ENCODE results near the gene EMP2.
"Not testable (repeated sequence)": the region's sequence is repeated elsewhere in the genome, so short reads cannot be mapped to it uniquely, and the experiment has no call there.

The EMP2 gene

DNA sequence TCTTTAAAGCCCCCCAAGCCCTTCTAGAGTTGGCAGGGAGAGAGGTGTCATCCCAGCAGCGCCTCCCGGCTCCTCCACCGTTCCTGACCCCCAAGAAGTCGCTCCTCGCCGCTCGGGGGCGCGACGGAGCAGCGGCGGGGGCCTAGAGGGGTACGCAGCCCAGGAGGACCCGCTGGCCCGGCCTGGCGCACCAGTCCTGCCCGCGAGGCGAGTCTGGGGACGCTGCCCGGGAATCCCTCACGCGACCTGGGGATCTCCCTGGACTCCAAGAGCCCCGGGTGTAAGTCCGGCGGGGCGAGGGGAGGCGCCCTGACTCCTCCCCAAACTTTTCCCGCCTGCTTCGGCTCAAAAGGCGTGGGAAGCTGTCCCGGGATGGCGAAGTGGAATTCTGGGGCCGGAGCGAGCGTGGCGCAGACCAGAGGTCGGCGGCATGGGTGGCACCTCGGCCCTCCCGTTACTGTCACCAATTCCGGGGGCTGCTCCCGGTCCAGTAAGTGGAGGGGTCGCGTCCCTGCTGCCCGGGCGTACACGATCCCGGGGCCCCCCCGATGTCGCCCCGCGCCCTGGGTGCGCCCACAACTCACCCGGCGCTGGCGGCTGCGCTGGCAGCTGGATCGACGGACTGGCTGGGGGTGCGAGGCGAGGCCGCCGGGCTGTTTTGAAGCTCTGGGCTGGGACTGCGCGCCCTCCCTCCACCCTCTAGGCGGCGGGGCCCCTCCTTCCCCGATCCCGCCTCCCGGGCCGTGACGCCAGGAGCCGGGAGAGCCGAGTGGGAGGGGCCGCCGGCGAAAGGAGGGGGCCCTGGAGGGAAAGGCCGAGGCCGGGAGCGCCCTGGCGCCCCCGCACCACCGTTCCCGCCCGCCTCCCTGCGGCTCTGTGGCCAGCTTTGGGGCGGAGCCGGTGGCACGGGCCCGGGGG, at the start of gene EMP2:
Gene EMP2 (minus strand): TSS at position 634 of the 918 bp plus-strand sequence. CDS start 32,981 bp downstream, outside the sequence.
- DNase-seq (ENCODE audit: low read depth in 2 of 2) = no peak

DNA sequence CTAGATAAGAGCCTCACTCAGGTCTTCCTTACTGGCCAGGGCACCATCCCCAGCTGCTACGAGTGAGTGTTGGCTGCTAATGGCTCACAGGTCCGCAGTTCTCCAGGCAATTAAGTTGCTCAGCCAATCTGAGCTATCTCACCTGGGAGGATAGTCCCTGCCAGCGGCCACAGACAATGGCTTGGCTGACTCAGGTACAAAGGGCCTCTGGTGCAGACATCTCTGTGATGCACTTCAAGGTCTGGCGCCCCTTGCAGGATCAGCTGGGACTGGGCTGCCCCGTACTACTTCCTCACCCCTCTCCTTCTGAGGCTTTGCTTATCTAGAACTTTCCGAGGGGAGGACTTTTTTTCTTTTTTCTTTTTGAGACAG, 49.2 kb upstream of the EMP2 start:
- no peak for DNase-seq (ENCODE audit: low read depth in 2 of 2)

DNA sequence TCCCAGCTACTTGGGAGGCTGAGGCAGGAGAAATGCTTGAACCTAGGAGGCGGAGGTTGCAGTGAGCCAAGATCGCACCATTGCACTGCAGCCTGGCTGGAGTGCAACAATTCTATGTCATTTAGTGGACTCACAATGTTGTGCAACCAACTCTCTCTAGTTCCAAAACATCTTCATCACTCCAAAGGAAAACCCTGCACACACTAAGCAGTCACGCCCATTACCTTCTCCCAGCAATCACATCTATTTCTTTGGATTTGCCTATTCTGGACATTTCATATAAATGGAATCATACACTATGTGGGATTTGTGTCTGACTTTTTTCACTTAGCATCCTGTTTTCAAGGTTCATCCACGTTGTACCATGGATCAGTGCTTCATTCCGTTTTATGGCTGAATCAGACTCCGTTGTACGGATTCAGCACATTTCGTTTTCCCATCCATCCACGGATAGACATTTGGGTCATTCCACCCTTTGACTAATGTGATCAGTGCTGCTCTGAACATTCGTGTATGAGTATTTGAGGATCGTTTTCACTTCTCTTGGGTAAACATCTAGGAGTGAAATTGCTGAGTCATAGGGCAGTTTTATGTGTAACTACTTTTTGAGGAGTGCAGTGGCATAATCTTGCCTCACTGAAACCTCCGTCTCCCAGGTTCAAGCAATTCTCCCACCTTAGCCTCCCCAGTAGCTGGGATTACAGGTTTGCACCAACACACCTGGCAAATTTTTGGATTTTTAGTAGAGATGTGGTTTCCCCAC, 45.4 kb upstream of the EMP2 start:
- DNase-seq (ENCODE audit: low read depth in 2 of 2) = no peak

DNA sequence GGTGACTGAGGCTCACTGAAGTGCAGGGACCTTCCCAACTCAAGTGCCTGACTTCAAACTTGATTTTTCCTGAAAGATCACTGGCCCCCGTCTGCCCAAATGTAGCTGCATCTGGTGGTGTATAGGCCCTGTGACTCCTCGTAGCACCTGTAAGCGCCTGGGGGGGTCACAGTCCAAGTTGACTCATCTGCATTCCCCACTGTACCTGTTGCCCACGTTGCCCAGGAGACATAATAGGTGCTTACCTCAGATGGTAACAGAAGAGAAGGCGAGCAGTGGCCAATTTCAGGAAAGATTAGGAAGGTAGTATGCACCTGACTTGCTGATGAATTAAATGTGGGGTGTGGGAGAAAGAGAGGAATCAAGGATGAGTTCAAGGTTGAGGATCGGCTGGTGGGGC, 44.1 kb upstream of the EMP2 start:
- DNase-seq (ENCODE audit: low read depth in 2 of 2) = no peak

DNA sequence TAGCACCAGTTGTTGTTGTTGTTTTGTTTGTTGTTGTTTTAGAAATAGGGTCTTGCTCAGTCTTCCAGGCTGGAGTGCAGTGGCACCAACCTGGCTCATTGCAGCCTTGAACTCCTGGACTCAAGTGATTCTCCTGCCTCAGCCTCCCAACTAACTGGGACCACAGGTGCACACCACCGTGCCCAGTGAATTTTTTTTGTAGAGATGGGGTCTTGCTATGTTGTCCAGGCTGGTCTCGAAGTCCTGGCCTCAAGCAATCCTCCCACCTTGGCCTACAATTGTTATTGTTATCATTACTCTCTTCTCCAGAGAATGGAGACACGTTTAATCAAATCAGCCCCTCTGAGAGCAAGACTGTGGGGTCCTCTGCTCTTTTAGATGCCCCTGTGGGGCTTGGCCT, 42.7 kb upstream of the EMP2 start:
- DNase-seq (ENCODE audit: low read depth in 2 of 2) = no peak

GRCh38 chr16:10622036-10622921, 41.9 kb upstream of the EMP2 start:
- no peak for DNase-seq (ENCODE audit: low read depth in 2 of 2)

GRCh38 chr16:10621216-10621949, 41.0 kb upstream of the EMP2 start:
- not testable (repeated sequence) for DNase-seq (ENCODE audit: low read depth in 2 of 2)

GRCh38 chr16:10620120-10620519, 39.7 kb upstream of the EMP2 start:
- no peak for DNase-seq (ENCODE audit: low read depth in 2 of 2)

GRCh38 chr16:10619271-10619849, 39.0 kb upstream of the EMP2 start:
- no peak for DNase-seq (ENCODE audit: low read depth in 2 of 2)

DNA sequence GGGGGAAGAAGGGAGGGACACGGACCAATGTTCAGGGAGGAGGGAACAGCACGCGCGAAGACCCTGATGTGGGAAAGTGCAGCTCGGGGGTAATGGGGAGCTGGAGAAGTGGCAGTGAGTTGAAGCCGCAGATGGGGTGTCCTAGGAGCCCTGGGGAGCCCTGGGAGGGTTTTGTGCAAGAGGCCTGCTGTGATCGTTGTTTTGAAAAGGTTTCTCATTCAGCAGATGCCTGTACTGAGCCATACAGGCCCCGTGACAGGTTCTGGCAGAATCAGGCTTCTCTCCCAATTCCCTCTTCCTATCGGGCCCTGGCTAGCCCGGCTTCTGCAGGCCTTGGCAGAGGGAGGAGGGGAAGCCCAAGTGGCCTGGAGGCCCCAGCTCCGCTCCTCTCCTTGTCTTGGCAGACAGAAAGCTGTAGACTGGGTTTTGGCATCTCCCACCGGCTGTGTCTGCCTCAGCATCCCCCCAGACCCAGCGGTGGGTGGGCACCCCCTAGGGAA, 38.4 kb upstream of the EMP2 start:
- DNase-seq (ENCODE audit: low read depth in 2 of 2) = no peak

DNA sequence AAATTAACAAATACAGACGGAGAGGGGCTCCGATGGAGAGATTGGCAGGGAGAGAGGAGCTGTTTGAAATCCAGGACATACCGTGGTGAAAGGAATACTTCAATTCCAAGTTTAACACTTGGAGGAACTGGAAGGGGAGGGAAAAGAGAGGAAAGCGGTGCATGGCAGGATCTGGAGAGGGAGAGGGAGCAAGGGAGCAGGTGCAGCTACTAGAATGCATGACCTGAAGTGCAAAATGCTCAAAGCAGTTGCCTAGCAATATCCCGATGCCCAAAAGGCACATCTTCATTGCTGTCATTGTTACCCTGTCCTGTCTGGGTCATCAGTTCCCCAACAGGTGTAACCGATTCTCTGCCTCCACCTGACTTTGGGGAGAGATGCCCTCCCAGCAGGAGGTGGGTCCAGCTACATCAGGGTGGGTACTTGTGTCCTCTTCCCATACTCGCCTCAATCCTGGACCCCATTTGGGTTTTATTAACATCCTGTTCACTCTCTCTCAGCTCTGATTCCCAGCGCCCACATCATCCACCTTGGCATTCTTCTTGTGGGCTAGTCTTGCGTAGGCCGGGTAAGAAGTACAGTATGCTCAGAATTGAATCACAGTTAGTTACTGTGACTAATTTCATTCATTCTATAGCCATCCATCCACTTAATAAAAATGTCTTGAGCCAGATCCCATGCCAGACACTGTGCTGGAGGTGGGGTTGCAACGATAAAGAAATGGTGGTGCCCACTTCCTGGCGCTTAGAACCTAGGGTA, 37.4 kb upstream of the EMP2 start:
- DNase-seq (ENCODE audit: low read depth in 2 of 2) = no peak

DNA sequence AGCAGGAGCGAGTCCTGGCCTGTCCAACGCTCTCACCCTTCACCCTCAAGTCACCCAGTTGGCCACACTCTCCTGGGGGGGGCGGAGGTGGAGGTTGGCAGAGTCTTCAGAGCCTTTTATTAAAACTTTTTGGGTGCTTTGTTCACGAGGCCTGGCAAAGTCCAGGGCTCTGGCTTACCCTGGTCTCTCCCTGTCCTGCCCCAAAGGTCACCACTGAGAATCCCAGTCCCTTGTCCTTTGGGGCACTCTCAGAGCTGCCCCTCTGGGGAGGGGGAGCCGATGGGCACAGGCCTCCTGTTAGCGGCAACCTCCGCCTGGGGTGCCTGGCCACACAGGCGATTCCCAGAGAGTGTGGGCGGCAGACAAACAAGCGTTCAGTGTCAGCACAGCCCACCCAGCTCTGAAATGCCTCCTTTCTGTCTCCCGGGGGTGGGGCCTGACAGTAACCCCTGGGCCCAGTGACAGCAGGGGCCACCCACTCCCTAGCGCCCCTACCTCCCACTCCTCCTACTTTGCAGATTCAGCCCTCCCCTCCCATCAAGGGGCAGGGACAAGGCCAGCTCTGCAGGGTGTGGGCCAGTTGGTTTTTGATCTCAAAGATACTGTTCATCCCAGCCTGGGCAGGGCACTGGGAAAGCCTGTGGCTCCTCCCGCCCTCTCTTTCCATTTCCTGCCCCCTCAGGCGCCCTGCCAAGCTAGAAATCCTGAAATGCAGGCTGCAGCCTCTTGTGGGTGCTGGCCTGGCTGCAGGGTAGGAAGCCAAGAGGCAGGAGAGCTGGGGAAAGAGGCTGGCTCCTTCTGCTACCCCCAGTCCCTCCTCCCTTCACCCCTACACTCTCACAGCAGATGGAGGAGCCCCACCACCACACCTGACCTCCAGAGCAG, 36.6 kb upstream of the EMP2 start:
- no peak for DNase-seq (ENCODE audit: low read depth in 2 of 2)

- DNase-seq (ENCODE audit: low read depth in 2 of 2) = no peak
Measured at GRCh38 chr16:10616419-10616755, 36.0 kb upstream of the EMP2 start.

DNA sequence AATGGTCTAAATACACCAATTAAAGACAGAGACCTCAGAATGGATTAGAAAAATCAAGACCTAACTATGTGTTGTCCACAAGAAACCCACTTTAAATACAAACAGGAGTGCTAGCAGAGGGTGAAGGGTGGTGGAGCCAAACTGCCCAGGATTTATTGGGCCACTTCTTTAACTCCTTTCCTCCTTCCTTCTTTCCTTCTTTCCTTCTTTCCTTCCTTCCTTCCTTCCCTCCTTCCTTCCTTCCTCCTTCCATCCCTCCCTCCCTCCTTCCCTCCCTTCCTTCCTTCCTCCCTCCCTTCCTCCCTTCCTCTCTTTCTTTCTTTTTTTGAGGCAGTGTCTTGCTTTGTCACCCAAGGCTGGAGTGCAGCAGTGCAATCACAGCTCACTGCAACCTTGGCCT, 34.3 kb upstream of the EMP2 start:
- no peak for DNase-seq (ENCODE audit: low read depth in 2 of 2)

DNA sequence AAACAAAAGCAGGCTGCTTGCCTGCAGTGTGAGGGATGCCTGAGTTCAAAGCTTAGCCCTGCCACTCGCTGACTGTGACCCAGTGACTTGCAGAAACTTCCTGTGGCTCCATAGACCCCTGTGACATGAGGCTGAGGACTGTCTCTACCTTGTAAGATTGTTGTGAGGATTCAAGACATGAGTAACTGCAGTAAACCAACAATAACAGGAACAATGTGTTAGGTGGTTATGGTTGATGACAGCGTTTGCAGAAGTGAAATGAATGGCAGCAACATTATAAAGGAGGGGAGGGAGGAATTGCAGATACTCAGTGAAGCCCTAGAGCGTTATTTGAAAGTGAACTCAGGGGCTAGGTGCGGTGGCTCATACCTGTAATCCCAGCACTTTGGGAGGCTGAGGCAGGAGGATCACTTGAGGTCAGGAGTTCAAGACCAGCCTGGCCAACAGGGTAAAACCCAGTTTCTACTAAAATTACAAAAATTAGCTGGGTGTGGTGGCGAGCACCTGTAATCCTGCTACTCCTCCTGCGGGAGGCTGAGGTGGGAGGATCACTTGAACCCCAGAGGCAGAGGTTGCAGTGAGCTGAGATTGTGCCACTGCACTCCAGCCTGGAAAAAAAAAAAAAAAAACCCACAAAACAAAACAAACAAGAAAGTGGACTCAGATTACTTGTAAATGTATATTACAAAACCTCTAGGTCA, 33.5 kb upstream of the EMP2 start:
- no peak for DNase-seq (ENCODE audit: low read depth in 2 of 2)

- no peak for DNase-seq (ENCODE audit: low read depth in 2 of 2)
Measured at GRCh38 chr16:10612649-10613179, 32.3 kb upstream of the EMP2 start.

DNA sequence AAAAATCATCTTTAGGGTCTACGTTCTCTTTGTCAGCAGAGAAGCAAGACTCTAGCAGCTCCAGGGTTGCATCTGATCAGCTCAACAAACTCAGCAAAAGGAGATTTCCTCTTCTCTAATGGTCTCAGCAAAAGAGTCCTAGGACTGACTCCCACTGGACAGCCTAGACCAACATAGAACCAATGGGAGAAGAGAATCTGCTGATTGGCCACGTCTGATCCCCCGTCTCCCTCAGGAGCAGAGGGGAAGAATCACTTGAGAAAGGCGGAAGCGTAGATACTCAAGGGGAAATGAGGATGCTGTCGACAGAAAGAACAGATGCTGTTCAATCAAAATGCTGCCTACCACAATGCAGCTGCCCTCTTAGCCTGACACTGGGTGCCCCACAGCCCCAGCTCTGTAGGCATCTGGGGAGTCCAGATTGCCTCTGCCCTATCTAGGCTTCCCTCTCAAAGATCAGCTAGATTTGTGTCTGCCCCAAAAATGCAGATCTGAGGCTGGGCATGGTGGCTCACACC, 31.5 kb upstream of the EMP2 start:
- DNase-seq (ENCODE audit: low read depth in 2 of 2) = no peak
